AG20443 (cell line): Measurements from ENCODE around the gene PAK4.
A peak's percentile ranks its signal among the peaks of the same experiment; 100 is the strongest.
"Not testable (repeated sequence)": the region's sequence is repeated elsewhere in the genome, so short reads cannot be mapped to it uniquely, and the experiment has no call there.

Experiments used
- DNase-seq: peaks from one replicate; pipeline ENCODE4 v3.0.0; 2012; ENCODE audit warnings: low spot score, mixed read lengths

The PAK4 gene

GRCh38 chr19:39125554-39126311 lies at the start of gene PAK4:
PAK4 (plus strand) TSS chr19:39125786; CDS start chr19:39169554, 43,768 bp downstream.
- DNase-seq: peak; percentile 100

- DNase-seq: no peak
These were observed 48.3 kb upstream of the PAK4 start for GRCh38 chr19:39077323-39077722.

- peak; percentile 87 for DNase-seq
These were observed 47.0 kb upstream of the PAK4 start for GRCh38 chr19:39078436-39079200.

GRCh38 chr19:39080431-39080830 lies 45.2 kb upstream of the PAK4 start:
- DNase-seq: no peak

GRCh38 chr19:39082167-39082566 lies 43.4 kb upstream of the PAK4 start:
- no peak for DNase-seq

- no peak for DNase-seq
These were observed 42.6 kb upstream of the PAK4 start for GRCh38 chr19:39082745-39083598.

- no peak for DNase-seq
These were observed 42.0 kb upstream of the PAK4 start for GRCh38 chr19:39083599-39083982.

GRCh38 chr19:39083983-39084731 lies 41.4 kb upstream of the PAK4 start, which contains the start of gene ACP7:
ACP7 (plus strand) TSS chr19:39084368; CDS start chr19:39085270, 902 bp downstream.
- no peak for DNase-seq

- no peak for DNase-seq
These were observed 40.9 kb upstream of the PAK4 start for GRCh38 chr19:39084732-39085080.

GRCh38 chr19:39085392-39085791 lies 40.2 kb upstream of the PAK4 start:
- DNase-seq: no peak

GRCh38 chr19:39086386-39086785 lies 39.2 kb upstream of the PAK4 start:
- DNase-seq: no peak

- DNase-seq: no peak
These were observed 37.5 kb upstream of the PAK4 start for GRCh38 chr19:39087907-39088686.

GRCh38 chr19:39090016-39090415 lies 35.6 kb upstream of the PAK4 start:
- DNase-seq: not testable (repeated sequence)

GRCh38 chr19:39090881-39091280 lies 34.7 kb upstream of the PAK4 start:
- DNase-seq: no peak

- not testable (repeated sequence) for DNase-seq
These were observed 29.6 kb upstream of the PAK4 start for GRCh38 chr19:39095799-39096540.

GRCh38 chr19:39097299-39097698 lies 28.3 kb upstream of the PAK4 start:
- DNase-seq: no peak

- no peak for DNase-seq
These were observed 27.9 kb upstream of the PAK4 start for GRCh38 chr19:39097721-39098120.

GRCh38 chr19:39098365-39099269 lies 27.0 kb upstream of the PAK4 start:
- DNase-seq: peak; percentile 9

- peak; percentile 9 for DNase-seq
These were observed 26.2 kb upstream of the PAK4 start for GRCh38 chr19:39099341-39099740.
